Loucy (cell line): ENCODE results near the gene DENND6B.

ENCODE experiments used
- H2AFZ ChIP-seq: fragments of 200-600 bp; sonication (generic); 2 replicates; pipeline ENCODE4 v1.6.0; 2016; ENCODE audit warnings: antibody characterized with exemption, mild to moderate bottlenecking, low read length, moderate library complexity
- H3F3A ChIP-seq: fragments of 200-600 bp; 2 replicates; pipeline ENCODE4 v1.6.0; 2016; ENCODE audit warnings: antibody characterized with exemption, low read depth, mild to moderate bottlenecking
- H3K27me3 ChIP-seq: fragments of 200-600 bp; sonication (generic); 2 replicates; pipeline ENCODE4 v1.6.1; 2014; ENCODE audit warnings: low read length, mild to moderate bottlenecking; ENCODE audit not compliant: insufficient read depth, poor library complexity, severe bottlenecking
- H3K36me3 ChIP-seq: fragments of 200-600 bp; sonication (generic); 2 replicates; pipeline ENCODE4 v1.6.1; 2016; ENCODE audit warnings: low read length; ENCODE audit not compliant: insufficient read depth
- H3K4me1 ChIP-seq: fragments of 200-600 bp; sonication (generic); 2 replicates; pipeline ENCODE4 v1.5.1; 2014; ENCODE audit warnings: low read length, mild to moderate bottlenecking; ENCODE audit not compliant: insufficient read depth, poor library complexity, severe bottlenecking
- H3K4me2 ChIP-seq: fragments of 200-600 bp; sonication (generic); 2 replicates; pipeline ENCODE4 v1.6.0; 2014; ENCODE audit warnings: antibody characterized with exemption, low read length, low read depth, mild to moderate bottlenecking; ENCODE audit not compliant: poor library complexity, severe bottlenecking
- H3K4me3 ChIP-seq: fragments of 200-600 bp; sonication (generic); 2 replicates; pipeline ENCODE4 v1.5.1; 2014; ENCODE audit warnings: low read length, mild to moderate bottlenecking, mixed read lengths; ENCODE audit not compliant: poor library complexity, severe bottlenecking
- H3K79me2 ChIP-seq: fragments of 200-600 bp; sonication (generic); 2 replicates; pipeline ENCODE4 v1.6.1; 2014; ENCODE audit warnings: low read length; ENCODE audit not compliant: insufficient read depth
- H3K9ac ChIP-seq: fragments of 200-600 bp; sonication (generic); 2 replicates; pipeline ENCODE4 v1.6.0; 2014; ENCODE audit warnings: mild to moderate bottlenecking, low read depth, low read length, moderate library complexity; ENCODE audit not compliant: poor library complexity, severe bottlenecking
- H3K9me2 ChIP-seq: fragments of 200-600 bp; sonication (generic); replicated peaks from 2 replicates; pipeline ENCODE4 v1.6.1; 2016; ENCODE audit warnings: low read depth, low read length, mixed read lengths
- H3K9me3 ChIP-seq: fragments of 200-600 bp; sonication (generic); 2 replicates; pipeline ENCODE4 v1.6.1; 2014; ENCODE audit warnings: mild to moderate bottlenecking, antibody characterized with exemption, low read length, low read depth; ENCODE audit not compliant: insufficient read depth
- H4K20me1 ChIP-seq: fragments of 200-600 bp; sonication (generic); 2 replicates; pipeline ENCODE4 v1.6.0; 2014; ENCODE audit warnings: antibody characterized with exemption, low read length, mild to moderate bottlenecking; ENCODE audit not compliant: insufficient read depth, poor library complexity, severe bottlenecking
- CTCF ChIP-seq: fragments of 200-600 bp; sonication (generic); conservative IDR thresholded peaks from 2 replicates; pipeline ENCODE4 v1.5.1; 2014; ENCODE audit warnings: mild to moderate bottlenecking, antibody characterized with exemption, low read length
- EZH2phosphoT487 ChIP-seq: fragments of 200-600 bp; IDR thresholded peaks from 2 replicates; pipeline ENCODE4 v1.6.1; 2018; ENCODE audit warnings: antibody characterized with exemption, mild to moderate bottlenecking, moderate library complexity, borderline replicate concordance

DENND6B gene

GRCh38 chr22:50298266-50298637, 28.6 kb downstream of the DENND6B start:
- Histone ChIP-seq H3K27me3 (no peaks in the 10 kb centered on the region), H3K4me1 (peaks cover 23% of the 10 kb centered on the region), H3K4me2 (no peak overlapping the region), H3K79me2 (peaks cover 19% of the 10 kb centered on the region; the same call in 1 of the 2 replicates), H3K9ac (no peak overlapping the region), H3F3A (no peaks in the 10 kb centered on the region), H3K36me3 (no peaks in the 10 kb centered on the region), H3K9me3 (no peaks in the 10 kb centered on the region), H2AFZ (no peak overlapping the region), H4K20me1 (no peaks in the 10 kb centered on the region), H3K4me3 (no peak overlapping the region), H3K9me2 (no peaks in the 10 kb centered on the region)
- no peak for TF ChIP-seq CTCF
- no peak for TF ChIP-seq EZH2phosphoT487

GRCh38 chr22:50297510-50298265, 29.1 kb downstream of the DENND6B start:
- H3K9ac ChIP-seq: no peak overlapping the region

DNA sequence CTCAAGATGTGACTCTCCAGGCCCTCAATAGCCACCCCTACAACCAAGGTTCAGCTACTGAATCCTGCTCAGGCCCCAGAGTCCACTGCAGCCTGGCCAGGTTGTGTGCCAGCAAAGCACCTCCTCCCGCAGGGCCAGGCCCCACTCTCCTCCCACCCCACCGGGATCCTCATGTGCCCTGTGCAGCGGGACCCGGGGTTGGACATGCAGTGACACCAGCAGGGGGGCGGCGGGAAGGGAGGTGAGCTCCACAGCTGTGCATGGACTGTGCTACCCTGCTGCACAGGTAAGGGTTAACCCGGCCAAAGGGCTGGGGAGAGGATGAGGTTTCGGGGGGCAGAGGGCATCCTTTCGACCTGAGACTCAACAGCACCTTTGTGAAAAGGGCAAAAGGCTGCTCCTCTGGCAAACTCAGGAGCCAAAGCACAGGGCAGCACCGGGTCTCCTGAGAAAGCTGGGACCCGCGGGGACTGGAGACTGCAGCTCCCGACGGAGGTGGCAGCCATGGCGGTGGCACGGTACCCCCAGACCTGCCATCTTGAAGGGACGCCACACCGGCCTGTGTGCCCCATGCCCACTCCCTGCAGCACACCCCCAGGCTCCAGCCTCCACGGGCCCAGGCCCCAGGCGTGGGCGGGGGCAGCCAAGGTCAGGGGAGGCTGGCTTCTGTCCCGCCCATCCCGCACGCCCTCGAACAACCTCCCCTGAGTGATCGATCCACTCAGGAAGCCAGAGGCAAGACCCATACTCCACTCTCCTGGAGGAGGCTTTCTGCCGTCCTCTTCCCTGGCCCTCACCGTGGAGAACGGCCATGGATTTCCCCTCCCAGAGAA, 29.9 kb downstream of the DENND6B start:
- no peak for TF ChIP-seq CTCF
- TF ChIP-seq EZH2phosphoT487: no peak
- Histone ChIP-seq H3K4me2 (no peak overlapping the region), H3K9me2 (no peaks in the 10 kb centered on the region), H3K4me3 (no peak overlapping the region), H3F3A (no peaks in the 10 kb centered on the region), H3K9me3 (no peaks in the 10 kb centered on the region), H2AFZ (no peak overlapping the region), H3K4me1 (peaks cover 10% of the 10 kb centered on the region), H3K36me3 (no peaks in the 10 kb centered on the region), H3K9ac (no peak overlapping the region), H3K79me2 (peaks cover 14% of the 10 kb centered on the region; the same call in 1 of the 2 replicates), H3K27me3 (no peaks in the 10 kb centered on the region), H4K20me1 (no peaks in the 10 kb centered on the region)

More at GRCh38 chr22:50297510-50298265, 29.1 kb downstream of the DENND6B start:
- TF ChIP-seq CTCF (no peak), EZH2phosphoT487 (no peak)
- Histone ChIP-seq H3K27me3 (no peaks in the 10 kb centered on the region), H2AFZ (no peak overlapping the region), H3K9me3 (no peaks in the 10 kb centered on the region), H3K36me3 (no peaks in the 10 kb centered on the region), H3K4me1 (peaks cover 18% of the 10 kb centered on the region), H3F3A (no peaks in the 10 kb centered on the region), H4K20me1 (no peaks in the 10 kb centered on the region), H3K79me2 (peaks cover 14% of the 10 kb centered on the region; the same call in 1 of the 2 replicates), H3K4me2 (no peak overlapping the region), H3K9me2 (no peaks in the 10 kb centered on the region), H3K4me3 (no peak overlapping the region)
